ENCODE measurements around the gene NMUR1.

DNA sequence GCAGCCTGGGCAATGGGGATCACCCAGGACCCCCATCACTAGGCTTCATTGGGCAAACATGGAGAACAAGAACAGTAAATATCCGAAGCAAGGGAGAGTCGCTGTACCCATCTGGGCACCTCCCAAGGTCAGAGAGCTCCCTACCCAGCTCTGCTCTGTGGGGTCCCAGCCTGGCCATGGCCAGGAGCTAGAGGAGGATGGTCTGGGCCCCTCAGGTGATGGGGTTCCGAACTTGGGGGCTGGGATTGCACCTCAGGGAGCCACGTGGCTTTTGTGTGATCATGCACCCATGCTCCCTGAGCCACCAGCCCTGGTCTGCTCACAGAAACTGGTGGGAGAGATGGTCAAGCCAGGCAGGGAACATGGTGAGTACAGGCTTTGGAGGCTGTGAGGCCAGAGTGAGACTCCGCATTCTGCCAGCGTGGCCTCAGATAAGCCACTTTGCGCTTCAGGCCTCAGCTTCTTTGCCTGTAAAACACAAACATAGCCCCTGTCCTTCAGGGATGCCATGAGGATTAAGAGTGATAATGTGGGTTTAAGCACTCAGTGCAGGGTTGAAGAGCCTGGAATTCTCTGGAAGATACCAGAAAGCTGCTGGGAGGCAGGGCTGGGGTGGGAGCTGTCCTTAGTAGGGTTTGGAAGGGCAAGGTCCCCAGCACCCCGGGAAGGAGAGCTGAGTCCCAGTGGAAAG is 3.0 kb upstream of the NMUR1 start:
- TF ChIP-seq CTCF (IDR thresholded peaks at IDR 0.05) (no peak), POLR2A (IDR thresholded peaks at IDR 0.05) (no peak)
